ENCODE data around the gene ZNF716. TPM values are rescaled to one million over a fixed set of nuclear protein-coding genes. Genes with fewer than 3 reads are reported as not detected.

The ZNF716 gene
- total RNA-seq, 1 donor from 2014 or later, result not detected

DNA sequence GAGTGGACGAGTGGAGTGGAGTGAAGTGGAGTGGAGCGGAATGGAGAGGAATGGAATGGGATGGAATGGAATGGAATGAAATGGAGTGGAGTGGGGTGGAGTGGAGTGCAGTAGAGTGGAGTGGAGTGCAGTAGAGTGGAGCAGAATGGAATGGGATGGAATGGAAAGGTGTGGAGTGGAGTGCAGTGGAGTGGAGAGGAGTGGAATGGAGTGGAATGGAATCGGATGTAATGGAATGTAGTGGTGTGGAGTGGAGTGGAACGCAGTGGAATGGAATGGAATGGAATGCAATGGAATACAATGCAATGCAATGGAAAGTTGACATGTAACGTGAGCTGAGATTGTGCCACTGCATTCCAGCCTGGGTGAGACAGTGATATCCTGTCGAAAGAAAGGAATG, 46.4 kb downstream of the ZNF716 start:
- no peaks in the 10 kb centered on the region for H3K4me1 Mint-ChIP-seq
- DNase-seq (ENCODE audit: low read depth, low spot score), result no peak
- TF ChIP-seq, protein P1, sequence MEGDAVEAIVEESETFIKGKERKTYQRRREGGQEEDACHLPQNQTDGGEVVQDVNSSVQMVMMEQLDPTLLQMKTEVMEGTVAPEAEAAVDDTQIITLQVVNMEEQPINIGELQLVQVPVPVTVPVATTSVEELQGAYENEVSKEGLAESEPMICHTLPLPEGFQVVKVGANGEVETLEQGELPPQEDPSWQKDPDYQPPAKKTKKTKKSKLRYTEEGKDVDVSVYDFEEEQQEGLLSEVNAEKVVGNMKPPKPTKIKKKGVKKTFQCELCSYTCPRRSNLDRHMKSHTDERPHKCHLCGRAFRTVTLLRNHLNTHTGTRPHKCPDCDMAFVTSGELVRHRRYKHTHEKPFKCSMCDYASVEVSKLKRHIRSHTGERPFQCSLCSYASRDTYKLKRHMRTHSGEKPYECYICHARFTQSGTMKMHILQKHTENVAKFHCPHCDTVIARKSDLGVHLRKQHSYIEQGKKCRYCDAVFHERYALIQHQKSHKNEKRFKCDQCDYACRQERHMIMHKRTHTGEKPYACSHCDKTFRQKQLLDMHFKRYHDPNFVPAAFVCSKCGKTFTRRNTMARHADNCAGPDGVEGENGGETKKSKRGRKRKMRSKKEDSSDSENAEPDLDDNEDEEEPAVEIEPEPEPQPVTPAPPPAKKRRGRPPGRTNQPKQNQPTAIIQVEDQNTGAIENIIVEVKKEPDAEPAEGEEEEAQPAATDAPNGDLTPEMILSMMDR (conservative IDR thresholded peaks at IDR 0.05), result no peak
- no peaks in the 10 kb centered on the region for H3K27me3 Mint-ChIP-seq (ENCODE audit: low read depth)
- H3K4me3 Mint-ChIP-seq, result no peak overlapping the region
- peaks cover 2% of the 10 kb centered on the region for H3K9me3 Mint-ChIP-seq
- no peaks in the 10 kb centered on the region for H3K36me3 Mint-ChIP-seq (ENCODE audit: low read depth)
- no peak overlapping the region for H3K27ac Mint-ChIP-seq (ENCODE audit: unreplicated experiment)

DNA sequence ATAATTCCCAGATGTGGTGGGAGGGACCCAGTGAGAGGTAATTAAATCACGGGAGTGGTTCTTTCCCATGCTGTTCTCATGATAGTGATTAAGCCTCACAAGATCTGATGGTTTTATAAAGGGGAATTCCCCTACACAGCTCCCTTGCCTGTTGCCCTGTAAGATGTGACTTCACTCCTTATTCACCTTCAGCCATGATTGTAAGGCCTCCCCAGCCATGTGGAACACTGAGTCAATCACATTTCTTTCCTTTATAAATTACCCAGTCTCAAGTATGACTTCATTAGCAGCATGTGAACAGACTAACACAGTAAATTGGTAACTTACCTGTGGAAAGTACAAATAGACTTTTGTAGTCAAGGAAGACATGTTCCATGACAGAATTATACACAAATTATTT, 55.2 kb downstream of the ZNF716 start:
- no peak for DNase-seq (ENCODE audit: low read depth, low spot score)
- H3K9me3 Mint-ChIP-seq, result peaks cover 25% of the 10 kb centered on the region
- no peaks in the 10 kb centered on the region for H3K27me3 Mint-ChIP-seq (ENCODE audit: low read depth)
- TF ChIP-seq, protein P1 (conservative IDR thresholded peaks at IDR 0.05), result no peak
- H3K27ac Mint-ChIP-seq (ENCODE audit: unreplicated experiment), result no peak overlapping the region
- H3K4me1 Mint-ChIP-seq, result no peaks in the 10 kb centered on the region
- no peaks in the 10 kb centered on the region for H3K36me3 Mint-ChIP-seq (ENCODE audit: low read depth)
- no peak overlapping the region for H3K4me3 Mint-ChIP-seq

Small RNA genes lying within 50 kb of the gene (microRNA-seq; reads per million reads assigned to microRNA genes)
- gene MIR3147, result not detected

All from neural crest cell (in vitro differentiated cells).